Right kidney (tissue), 1 donor: ENCODE measurements around the gene UMAD1.
A peak's percentile ranks its signal among the peaks of the same experiment; 100 is the strongest.

ENCODE experiments used
- DNase-seq: peaks from one replicate; pipeline ENCODE4 v3.0.0-alpha.2; 2016

UMAD1 gene

DNA sequence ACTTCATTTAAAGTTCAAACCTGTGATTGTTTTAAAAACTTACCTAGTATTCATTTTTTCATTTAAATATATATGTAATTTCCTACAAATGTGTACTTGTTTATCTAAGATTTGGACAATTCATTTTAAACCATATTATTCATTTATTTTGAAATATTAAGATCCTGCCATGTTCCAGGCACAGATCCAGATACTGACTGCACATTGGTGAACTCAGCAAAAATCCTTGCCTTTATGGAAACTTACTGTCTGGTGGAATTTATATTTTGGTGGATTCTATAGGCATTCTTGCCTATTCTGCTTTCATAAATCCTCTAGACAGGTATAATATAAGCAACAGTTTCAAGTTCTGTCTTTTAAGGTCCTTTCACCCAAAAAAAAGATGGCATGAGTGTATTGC lies 126.1 kb downstream of the UMAD1 start:
- no peak for DNase-seq

DNA sequence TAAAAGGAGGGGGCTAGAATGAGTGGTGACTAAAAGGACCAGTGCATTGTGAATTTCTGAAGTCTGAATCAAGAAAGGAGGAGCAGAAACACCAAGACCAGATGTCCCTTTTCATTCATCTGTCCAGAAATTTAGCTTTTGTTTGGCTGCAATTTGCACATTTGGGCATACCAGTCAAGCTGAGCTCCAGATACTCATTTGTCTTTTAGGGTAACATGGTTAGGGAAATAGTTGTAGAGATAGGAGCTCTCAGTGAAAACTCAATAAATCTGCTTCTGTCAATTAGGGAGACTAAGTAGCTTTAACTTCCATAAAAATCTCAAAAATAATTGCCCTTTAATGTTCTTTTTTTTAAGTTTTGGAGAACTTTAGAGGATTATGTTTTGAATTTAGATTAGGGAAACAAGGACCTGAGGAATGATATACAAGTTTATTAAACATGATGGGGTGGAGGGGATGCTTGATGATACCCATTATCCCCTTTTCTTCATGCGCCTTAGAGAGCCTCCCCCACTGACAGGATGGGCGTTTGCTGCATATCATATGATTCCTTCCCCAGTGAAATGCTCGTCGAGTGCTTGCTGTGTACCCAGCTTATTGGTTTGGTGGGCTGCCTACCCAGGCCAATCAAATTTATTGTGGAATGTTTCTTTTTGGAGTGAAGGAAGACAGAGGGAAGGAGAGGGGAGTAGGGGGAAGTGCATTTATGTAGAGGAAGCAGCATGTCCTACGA lies 128.6 kb downstream of the UMAD1 start:
- no peak for DNase-seq

- no peak for DNase-seq
These were observed 129.4 kb downstream of the UMAD1 start for GRCh38 chr7:7769710-7770627.

DNA sequence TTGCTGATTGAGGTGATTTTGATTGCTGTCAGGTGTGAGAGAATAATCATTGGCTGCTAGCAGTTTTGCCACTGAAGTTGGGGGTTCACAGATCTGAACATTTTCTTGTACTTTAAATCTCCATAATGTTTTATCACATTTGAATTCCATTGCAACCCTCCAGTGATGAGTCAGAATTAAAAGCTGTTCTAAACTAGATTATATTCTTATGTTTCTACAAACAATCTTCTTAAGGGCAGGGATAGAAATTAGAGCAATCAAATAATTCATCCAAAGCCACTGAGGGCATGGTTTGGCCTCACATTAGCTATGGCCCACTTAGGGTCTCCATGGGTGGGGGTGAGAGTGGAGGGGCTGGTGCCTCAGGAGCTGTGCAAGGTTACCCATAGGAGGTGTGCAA lies 130.9 kb downstream of the UMAD1 start:
- DNase-seq, result no peak

DNA sequence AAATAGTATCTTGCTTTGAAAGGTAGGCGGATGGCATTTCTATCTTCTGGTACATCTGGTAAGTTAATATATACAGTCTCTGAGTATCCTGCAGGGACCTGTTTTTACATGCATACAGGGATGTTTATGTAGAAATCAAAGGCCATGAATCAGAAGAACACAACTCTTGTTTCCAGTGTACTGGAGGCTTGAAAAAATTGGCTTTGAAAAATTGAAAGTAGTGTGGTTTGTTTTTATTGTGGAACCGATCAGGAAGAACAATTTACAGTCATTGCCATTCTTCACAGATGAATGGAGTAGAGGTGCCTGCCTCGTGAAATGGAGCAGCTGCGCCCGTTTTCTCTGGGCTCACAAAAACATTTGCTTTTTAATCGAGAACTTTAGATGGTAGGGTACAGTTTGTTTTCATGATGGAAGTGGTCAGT lies 131.9 kb downstream of the UMAD1 start:
- DNase-seq, result peak; percentile 33

DNA sequence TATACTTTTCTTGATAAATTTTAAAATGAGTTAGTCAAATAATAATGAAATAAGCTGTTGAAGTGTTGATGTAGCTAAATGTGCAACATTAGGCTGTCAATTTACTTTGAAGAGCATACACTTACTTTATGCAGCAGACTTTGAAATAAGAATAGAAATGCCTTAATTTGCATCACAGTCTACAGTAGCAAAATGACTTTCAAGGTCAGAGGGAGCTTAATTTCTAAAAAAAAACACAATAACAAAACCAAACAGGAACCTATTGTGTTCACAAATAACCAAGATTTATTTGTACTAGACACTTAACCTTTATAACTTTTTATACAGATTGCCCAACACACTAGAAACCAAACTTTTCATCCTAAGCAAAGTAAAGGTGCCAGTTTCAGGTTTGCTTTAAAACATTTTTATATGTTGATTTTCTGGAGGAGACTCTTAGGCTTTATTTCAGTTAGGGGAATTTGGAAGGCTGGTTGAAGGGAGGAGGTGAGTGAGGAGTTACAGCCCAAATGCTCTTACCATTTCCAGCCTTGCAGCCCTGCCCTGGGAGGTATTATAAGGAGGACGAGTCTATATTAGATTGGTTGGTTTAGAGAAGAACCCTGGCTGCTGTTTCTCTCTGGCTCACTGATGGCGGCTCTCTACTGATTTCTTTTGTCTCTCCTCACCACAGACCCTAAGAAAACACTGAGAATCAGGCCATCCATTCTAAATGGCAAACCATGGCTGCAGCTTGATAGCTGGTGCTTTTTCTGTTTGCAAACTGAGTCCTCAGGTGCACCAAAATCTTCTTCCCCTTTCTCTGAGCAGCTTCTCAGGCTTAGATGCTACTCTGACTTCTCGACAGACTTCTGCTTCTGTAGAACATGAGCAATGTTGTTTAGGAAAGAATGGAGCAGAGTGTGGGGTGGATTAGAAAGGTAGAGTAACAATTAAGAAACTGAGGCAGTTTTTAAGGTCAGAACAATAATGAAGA lies 133.1 kb downstream of the UMAD1 start:
- DNase-seq, result no peak

DNA sequence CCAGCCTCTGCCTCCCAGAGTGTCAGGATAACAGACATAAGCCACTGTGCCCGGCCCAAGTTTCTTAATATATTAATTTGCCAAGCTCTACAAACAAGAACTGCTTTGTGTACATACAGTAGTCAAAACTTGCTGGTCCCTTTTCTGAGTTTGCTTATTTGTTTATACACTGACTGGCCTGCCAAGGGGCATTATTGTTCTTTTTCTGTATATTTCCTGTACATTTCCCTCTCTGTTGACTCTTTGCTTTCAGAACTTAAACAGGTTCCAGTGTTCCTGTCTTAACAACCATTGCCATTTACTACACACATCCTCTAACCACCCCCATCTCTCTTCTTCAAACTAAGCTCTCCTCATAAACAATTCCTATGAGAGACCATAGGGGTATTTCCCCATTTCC lies 139.3 kb downstream of the UMAD1 start:
- no peak for DNase-seq

DNA sequence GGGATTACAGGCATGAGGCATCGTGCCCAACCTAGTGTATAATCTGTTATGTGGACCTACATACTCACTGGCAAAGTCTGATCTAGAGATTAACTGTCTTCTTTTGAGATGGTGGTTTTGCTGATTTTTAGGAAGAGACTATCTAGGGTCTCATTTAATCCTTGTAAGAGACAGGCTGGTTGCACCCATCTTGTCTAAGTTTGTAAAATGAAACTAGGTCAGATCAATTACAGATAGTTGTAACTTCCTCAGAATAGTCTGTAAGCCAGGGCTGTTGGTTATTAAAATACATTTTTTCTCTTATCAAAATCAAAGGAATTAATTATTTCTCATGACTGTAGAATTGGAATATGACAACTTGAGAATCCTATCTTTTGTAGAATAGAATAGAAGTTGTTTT lies 142.4 kb downstream of the UMAD1 start:
- DNase-seq, result no peak

DNA sequence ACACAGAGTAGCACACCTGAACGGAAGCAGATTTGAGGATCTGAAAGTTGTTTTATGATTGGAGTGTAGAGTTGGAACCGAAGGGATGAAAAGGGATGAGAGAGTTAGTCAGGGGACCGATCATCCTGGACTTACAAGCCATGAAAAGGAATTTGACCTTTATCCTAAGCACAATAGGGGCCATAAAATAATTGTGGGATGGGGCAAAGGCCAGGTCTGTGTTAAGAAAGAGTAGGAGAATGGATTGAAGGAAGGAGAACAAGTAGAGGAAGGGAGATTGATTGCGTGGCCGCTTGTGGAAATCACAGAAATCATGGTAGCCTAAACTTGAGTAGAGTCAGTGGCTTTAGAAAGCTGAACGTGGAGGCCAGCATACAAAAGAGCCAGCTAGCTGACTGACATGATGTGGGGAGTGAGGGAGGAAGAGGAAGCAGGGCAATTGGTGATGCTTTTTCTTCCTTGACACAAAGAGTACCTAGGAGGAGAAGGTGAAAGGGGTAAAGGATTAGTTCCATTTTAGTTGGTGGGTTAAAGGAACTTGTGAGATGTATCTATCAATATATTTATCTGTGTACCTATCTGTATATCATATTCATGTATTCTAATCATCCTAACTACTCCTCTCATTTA lies 144.9 kb downstream of the UMAD1 start:
- DNase-seq, result no peak

DNA sequence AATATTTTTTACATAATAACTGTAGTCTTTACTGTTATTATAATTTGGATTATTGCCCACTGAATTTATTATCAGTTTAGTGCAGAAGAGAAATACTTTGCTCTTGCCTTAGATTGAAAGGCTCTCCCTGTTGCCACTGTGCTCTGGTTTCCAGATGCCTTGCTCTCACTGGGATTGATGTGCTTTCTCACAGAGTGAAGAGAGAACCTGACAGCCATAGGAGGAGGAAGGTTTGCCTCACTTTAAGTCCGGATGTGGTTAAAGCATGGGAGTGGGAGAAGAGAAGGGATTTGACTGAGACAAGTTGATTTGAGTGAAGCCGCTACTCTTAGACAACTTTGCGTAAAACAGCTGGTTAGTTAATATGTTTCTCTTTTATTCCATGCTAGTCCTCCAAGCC lies 146.0 kb downstream of the UMAD1 start:
- DNase-seq, result no peak

DNA sequence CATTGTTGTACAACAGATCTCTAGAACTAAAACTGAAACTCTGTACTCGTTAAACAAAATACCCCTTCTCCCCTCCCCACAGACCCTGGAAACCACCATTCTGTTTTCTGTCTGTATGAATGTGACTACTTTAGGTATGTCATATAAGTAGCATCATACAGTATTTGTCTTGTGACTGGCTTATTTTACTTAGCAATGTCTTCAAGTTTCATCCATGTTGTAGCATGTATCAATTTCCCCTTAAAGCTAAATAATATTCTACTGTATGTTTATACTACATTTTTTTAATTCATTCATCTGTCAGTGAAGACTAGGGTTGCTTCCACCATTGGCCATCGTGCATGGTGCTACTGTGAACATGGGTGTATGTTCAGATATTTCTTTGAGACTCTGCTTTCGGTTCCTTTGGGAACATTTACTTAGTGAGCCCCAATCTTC lies 149.0 kb downstream of the UMAD1 start:
- no peak for DNase-seq

DNA sequence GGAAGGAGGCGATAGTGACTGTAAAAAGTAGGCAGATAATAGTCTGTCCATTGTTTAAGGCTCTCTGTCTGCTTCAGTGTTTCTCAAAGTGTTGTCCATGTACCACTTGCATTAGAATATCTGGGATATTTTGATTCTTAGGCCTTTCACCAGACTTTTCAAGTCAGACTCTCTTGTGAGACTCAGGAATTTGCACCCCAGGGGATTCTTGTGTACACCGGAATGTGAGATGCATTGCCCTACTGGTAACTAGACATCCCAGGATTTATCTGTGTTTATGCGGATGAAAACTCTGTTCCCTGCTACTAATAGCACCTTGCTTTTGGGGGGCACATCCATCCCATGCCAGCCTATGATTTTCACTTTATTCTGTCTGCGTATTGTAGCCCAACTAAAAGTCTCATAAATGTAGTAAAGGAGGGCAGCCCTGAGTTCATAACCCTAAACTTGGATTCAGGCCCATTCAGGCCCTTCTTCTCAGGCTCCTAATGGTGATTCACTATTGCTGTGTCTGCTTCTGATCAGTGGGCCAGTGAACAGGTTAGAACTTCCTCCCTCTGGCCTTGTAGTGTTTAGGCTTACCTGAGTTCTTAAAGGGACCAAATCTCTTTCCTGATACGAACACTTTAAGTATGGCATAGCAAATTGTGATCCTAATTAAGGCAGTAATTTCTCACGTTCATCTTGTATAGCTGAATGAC lies 149.6 kb downstream of the UMAD1 start:
- no peak for DNase-seq

GRCh38 chr7:7791523-7791922 lies 151.0 kb downstream of the UMAD1 start:
- DNase-seq, result no peak

DNA sequence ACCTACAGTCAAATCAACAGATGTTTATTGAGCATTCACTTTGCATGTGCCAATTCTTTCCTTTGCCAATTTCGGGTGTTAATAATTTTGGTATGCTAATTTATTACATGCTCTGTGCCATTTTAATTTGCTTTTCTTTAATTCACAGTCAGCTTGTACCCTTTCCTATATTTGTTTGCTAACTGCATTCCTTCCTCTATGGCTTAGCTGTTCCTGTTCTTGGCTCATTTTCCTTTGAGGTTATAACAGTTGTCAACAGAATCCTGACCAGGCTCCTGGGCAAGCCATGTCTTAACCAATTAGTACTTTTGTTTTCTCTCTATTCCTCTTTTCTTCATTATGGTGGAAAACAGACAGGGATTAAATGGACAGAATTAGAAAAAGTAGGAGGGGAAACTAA lies 151.5 kb downstream of the UMAD1 start:
- no peak for DNase-seq

DNA sequence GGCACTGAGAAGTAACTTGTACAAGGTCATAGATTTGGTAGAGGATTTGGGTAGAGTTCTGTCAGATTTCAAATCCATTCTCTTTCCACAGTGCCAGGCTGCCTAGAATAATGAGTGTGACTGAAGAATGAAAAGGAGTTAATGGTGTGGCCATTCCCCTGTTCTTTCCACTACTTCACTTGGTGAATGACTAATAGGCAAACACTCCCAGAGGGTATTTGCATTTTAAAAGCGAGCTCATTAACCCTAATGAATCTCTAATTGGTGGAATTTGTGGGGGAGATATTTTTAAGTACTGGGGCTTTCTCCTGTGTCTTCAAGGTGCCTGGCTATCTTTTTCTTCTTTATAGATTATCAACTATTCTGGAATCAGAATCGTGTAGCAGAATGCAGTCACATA lies 152.7 kb downstream of the UMAD1 start:
- no peak for DNase-seq

GRCh38 chr7:7793921-7794320 lies 153.4 kb downstream of the UMAD1 start:
- no peak for DNase-seq

GRCh38 chr7:7795203-7795602 lies 154.7 kb downstream of the UMAD1 start:
- DNase-seq, result no peak

GRCh38 chr7:7795630-7796121 lies 155.1 kb downstream of the UMAD1 start:
- DNase-seq, result no peak

GRCh38 chr7:7798510-7798909 lies 158.0 kb downstream of the UMAD1 start:
- no peak for DNase-seq

GRCh38 chr7:7799138-7799537 lies 158.6 kb downstream of the UMAD1 start:
- no peak for DNase-seq

GRCh38 chr7:7802531-7802930 lies 162.0 kb downstream of the UMAD1 start:
- DNase-seq, result no peak
